DMS153 treated with DMSO at 0.1 percent for 48 hours (cell line): ENCODE data around the gene PIGS.
"Not testable (repeated sequence)": the region's sequence is repeated elsewhere in the genome, so short reads cannot be mapped to it uniquely, and the experiment has no call there.

Source experiments
- DNase-seq: peaks from one replicate; lab custom pipeline; 2025; ENCODE audit not compliant: unreplicated experiment; lab: John Stamatoyannopoulos, UW

The PIGS gene

DNA sequence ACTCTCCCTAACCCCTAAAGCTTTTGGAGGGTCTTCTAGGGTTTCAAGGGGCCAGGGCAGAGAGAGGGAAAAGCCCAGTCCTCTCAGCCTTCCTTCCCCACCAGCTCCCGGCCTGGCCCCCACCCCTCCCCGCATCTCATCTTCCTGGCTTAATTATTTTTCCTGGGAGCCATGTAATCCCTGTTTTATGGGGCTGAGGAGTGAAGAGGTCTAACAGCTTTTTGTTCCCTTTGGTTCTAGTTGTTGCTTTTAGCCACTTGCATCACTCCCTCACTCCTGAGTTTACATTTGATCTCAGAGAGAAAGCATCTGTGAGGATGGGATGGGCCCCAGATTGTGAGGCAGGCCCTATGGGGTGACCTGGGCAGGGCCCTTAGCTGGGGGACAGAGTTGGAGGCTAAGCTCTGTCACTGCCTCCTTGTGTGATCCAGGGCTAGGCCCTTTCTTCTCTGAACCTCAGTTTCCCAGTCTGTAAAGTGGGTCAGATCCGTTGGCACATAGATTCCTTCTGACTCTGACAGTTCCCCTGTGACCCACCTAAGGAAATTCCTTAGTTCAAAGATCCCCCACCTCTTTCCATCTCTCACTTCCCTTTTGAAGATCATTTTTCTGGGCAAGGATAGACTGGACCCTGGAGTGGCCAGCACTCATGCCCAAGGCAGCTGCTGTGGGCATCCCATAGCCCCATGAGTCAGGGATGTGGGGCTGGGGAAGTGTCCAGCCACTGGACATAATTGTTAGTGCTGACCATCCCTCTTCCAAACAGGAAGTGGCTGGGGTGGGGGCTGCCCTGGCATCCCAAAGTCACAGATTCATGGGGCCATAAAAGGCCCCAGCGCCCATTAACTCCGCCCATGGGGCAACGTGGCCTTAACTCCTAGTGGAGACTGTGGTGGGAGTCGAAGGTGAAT is 39.0 kb downstream of the PIGS start:
- DNase-seq, result no peak

GRCh38 chr17:28530926-28531325 is 40.4 kb downstream of the PIGS start:
- no peak for DNase-seq

DNA sequence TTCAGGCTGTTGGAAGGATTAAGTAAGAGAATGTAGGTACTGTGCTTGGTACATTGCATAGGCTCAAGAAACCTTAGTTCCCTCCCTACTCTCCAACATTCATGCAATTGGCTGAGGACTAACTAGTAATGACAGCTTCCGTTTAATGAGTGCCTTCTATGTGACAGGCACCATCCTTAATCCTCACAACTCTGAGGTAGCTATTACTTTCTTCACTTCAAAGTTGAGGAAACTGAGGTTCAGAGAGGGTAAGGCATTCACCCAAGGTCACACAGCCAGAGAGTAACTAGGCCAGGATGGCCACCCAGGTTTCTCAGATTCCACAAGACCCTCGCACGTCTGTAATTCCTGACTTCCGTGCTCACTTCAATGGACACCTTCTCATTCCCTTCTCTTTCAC is 41.1 kb downstream of the PIGS start:
- DNase-seq, result no peak

- DNase-seq, result no peak
These were observed 42.3 kb downstream of the PIGS start for GRCh38 chr17:28529013-28529400.

- no peak for DNase-seq
These were observed 42.9 kb downstream of the PIGS start for GRCh38 chr17:28528327-28529012.

GRCh38 chr17:28527859-28528258 is 43.5 kb downstream of the PIGS start:
- DNase-seq, result no peak

GRCh38 chr17:28527181-28527681 is 44.1 kb downstream of the PIGS start:
- no peak for DNase-seq

GRCh38 chr17:28526381-28526780 is 44.9 kb downstream of the PIGS start:
- no peak for DNase-seq

DNA sequence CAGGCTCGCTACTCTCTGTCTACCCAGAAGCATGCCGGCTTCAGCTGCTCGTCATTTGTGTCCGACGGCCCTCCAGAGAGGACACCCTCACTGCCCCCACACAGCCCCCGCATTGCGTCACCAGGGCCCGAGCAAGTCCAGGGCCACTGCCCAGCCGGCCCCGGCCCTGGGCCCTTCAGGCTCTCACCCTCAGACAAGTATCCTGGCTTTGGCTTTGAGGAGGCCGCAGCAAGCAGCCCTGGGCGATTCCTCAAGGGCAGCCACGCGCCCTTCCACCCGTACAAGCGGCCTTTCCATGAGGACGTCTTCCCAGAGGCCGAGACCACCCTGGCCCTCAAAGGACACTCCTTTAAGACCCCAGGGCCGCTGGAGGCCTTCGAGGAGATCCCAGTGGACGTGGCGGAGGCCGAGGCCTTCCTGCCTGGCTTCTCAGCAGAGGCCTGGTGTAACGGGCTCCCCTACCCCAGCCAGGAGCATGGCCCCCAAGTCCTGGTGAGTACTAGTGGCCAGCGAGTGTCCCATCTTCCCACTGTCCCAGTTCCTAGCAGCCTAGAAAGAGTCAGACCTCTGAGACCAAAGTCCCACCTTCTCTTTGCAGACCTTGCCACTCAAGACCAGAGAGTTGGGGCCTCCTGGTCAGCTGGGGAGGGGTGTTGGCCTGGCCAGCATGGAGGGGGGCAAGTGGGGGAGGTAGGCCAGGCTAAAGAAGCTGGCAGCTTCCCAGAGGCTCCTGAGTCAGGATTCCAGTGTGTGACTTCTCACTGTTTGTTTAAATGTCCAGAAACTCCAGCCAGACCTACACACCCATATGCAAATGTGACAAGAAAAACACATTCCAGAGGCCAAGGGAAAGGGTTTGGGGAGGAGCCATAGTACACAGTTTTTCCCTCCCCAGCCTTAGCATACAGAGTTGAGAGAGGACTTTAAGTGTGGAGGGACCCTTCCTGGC is 46.6 kb downstream of the PIGS start:
- DNase-seq, result no peak

GRCh38 chr17:28523876-28524275 is 47.4 kb downstream of the PIGS start:
- no peak for DNase-seq

DNA sequence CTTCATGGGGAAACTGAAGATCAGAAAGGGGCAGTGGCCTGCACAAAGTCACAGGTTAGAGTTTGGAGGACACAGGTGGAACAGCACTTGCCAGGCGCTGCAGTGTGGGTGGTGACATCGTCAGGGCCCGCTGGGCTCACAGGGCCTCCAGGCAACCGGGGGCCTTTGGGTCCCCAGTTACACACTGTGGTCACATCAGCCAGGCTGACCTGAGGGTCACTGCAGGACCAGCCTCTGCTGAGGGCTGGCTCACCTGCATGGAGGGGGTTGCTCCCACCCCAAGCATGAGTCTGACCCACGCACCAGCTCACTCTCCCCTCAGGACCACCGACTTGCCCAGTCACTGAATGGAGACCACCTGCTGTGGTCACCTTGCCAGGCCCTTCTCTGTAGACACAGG is 48.1 kb downstream of the PIGS start:
- no peak for DNase-seq

DNA sequence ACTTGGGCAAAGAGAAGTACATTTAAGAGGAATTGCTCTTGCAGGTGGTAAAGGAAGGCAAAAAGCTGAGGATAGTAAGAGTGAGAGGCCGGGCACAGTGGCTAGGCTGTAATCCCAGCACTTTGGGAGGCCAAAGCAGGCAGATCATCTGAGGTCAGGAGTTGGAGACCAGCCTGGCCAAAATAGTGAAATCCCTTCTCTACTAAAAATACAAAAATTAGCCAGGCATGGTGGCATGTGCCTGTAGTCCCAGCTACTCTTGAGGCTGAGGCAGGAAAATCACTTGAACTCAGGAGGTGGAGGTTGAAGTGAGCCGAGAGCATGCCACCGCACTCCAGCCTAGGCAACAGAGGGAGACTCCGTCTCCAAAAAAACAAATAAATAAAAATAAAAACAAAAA is 49.0 kb downstream of the PIGS start:
- not testable (repeated sequence) for DNase-seq

- DNase-seq, result no peak
These were observed 49.8 kb downstream of the PIGS start for GRCh38 chr17:28521311-28522085.

GRCh38 chr17:28520687-28521086 is 50.6 kb downstream of the PIGS start:
- no peak for DNase-seq

GRCh38 chr17:28519236-28519635 is 52.1 kb downstream of the PIGS start:
- no peak for DNase-seq

GRCh38 chr17:28518578-28518977 is 52.7 kb downstream of the PIGS start:
- no peak for DNase-seq

DNA sequence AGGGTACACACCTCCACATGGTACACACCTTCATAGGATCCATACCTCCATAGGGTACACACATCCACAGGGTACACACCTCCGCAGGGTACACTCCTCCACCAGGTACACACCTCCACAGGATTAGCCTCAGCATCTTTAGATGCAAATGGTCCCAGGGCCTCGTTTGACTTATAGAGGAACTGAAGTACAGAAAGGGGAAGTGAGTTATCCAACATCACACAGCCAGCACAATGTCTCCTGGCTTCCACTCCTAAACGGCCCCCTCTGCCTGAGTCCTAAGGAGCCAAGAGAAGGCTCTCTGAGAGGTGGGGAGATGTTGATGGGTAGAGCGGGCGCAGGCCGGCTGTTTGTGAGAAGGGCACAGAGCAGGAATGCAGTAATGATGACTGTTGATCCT is 53.2 kb downstream of the PIGS start:
- DNase-seq, result no peak

DNA sequence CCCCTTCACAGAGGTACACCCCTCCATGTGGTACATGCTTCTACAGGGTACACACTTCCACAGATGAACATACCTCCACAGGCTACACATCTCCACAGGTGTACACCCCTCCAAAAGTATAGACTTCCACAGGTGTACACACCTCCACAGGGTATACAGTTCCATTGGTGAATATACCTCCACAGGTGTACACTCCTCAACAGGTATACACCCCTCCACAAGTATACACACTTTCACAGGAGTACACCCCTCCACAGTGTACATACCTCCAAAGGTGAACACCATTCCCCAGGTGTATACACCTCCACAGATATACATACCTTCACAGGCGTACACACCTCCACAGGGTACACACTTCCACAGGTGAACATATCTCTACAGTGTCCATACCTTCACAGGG is 55.8 kb downstream of the PIGS start:
- no peak for DNase-seq

DNA sequence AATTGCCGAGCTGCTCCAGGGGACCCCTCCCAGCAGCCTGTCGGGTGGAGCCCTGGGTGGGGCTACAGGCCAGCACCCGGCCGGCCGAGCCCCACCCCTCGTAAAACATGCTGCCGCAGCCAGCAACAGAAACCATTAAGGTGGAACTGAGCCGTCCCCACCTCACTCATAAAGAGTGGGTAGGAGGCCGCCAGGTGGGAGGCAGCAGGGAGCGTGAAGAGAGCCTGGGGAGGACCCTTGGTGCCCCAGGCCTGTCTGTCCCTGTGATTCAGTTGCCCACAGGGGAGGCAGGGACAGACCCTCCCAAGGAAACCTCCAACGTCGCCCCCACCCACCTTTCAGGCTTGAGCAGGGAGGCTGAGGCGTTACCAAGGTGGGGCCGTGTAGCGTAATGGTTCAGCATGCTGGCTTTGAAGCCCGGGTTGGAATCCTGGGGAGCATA is 56.7 kb downstream of the PIGS start:
- no peak for DNase-seq

- no peak for DNase-seq
These were observed 57.8 kb downstream of the PIGS start for GRCh38 chr17:28513476-28513875.
